CD4-positive, alpha-beta T cell (primary cell): ENCODE data around the gene ARPC3. TPM values are rescaled to one million over a fixed set of nuclear protein-coding genes. Genes with fewer than 3 reads are reported as not detected.

Source experiments
- ATAC-seq: fragments of 200-7000 bp; cut with Tn5 transposase; one replicate; pipeline ENCODE4 v1.10.0; 2022; ENCODE audit warnings: mild to moderate bottlenecking; ENCODE audit not compliant: poor library complexity
- CTCF ChIA-PET: fragments of 350-600 bp; sonication (Branson Sonifier 250); formaldehyde crosslinking; loops from one replicate; lab custom pipeline; 2021; ENCODE audit warnings: antibody characterized with exemption, inconsistent platforms; lab: Charles Lee
- POLR2A ChIA-PET: fragments of 350-600 bp; sonication (Branson Sonifier 250); formaldehyde crosslinking; loops from one replicate; lab custom pipeline; 2021; ENCODE audit warnings: antibody characterized with exemption, inconsistent platforms; lab: Charles Lee
- DNase-seq, 14 experiments: peaks; one replicate each; pipeline ENCODE4 v3.0.0-alpha.2; 2013 to 2020; ENCODE audit warnings: mixed read lengths in 2 of 14
- H3K27ac ChIP-seq, 2 donors: one replicate each; pipeline versions ENCODE4 v1.5.1 to v1.7.0; 2013; ENCODE audit warnings: low read length in 2 of 2, low read depth in 1 of 2, mild to moderate bottlenecking in 1 of 2
- H3K27me3 ChIP-seq, 2 experiments: 1 replicate in 1 of 2; 2 replicates in 1 of 2; pipeline versions ENCODE4 v1.6.1 to v1.7.0; 2013; ENCODE audit warnings: low read length in 2 of 2, control low read depth in 1 of 2, mild to moderate bottlenecking in 1 of 2, moderate library complexity in 1 of 2; ENCODE audit not compliant: insufficient read depth in 2 of 2, control insufficient read depth in 1 of 2
- H3K36me3 ChIP-seq: one replicate; pipeline ENCODE4 v1.6.1; 2013; ENCODE audit warnings: low read length, control low read depth; ENCODE audit not compliant: insufficient read depth
- H3K4me1 ChIP-seq: one replicate; pipeline ENCODE4 v1.6.1; 2013; ENCODE audit warnings: low read length, control low read depth; ENCODE audit not compliant: insufficient read depth
- H3K4me3 ChIP-seq: one replicate; pipeline ENCODE4 v1.5.1; 2013; ENCODE audit warnings: mild to moderate bottlenecking, low read length, moderate library complexity
- H3K9me3 ChIP-seq, 2 experiments: 1 replicate in 1 of 2; 2 replicates in 1 of 2; pipeline versions ENCODE4 v1.6.1 to v1.7.0; 2013; ENCODE audit warnings: low read length in 2 of 2, mild to moderate bottlenecking in 2 of 2, control low read depth in 1 of 2, moderate library complexity in 1 of 2; ENCODE audit not compliant: control insufficient read depth in 1 of 2, insufficient read depth in 1 of 2
- H3K27ac Mint-ChIP-seq: one replicate; pipeline ENCODE4 v1.8.0; 2020; ENCODE audit warnings: mixed read lengths
- H3K27me3 Mint-ChIP-seq: one replicate; pipeline ENCODE4 v1.8.0; 2021; ENCODE audit warnings: mixed read lengths
- H3K36me3 Mint-ChIP-seq: one replicate; pipeline ENCODE4 v1.8.0; 2021; ENCODE audit warnings: low read depth, mixed read lengths
- H3K4me1 Mint-ChIP-seq: one replicate; pipeline ENCODE4 v1.8.0; 2021; ENCODE audit warnings: low read depth, mixed read lengths
- H3K4me3 Mint-ChIP-seq: one replicate; pipeline ENCODE4 v1.8.0; 2020; ENCODE audit warnings: mild to moderate bottlenecking, mixed read lengths
- H3K9me3 Mint-ChIP-seq: one replicate; pipeline ENCODE4 v1.8.0; 2020; ENCODE audit warnings: mixed read lengths
- intact Hi-C, 2 experiments: fragments of 100-400 bp; cut with DNase I in 1 of 2; cut with micrococcal nuclease in 1 of 2; formaldehyde crosslinking; loops; one replicate each; pipeline versions ENCODE4 v1.15.1 to v1.9.0; 2023 to 2025; cut with DNase I, micrococcal nuclease
- total RNA-seq, 174 experiments: library from RNA in 2 of 174; stranded (reverse) in 2 of 174; gene quantifications; one replicate each; pipeline ENCODE4 v1.2.3 and lab custom pipeline; 2021 to 2026
- TF ChIP-seq, protein P1 (sequence below): fragments of 200-600 bp; IDR thresholded peaks from one replicate; pipeline ENCODE4 v1.8.0; 2022; ENCODE audit warnings: antibody characterized with exemption, mild to moderate bottlenecking

ARPC3 gene
- total RNA-seq, 2 experiments from 2014 or later = 120 to 124 TPM

DNA sequence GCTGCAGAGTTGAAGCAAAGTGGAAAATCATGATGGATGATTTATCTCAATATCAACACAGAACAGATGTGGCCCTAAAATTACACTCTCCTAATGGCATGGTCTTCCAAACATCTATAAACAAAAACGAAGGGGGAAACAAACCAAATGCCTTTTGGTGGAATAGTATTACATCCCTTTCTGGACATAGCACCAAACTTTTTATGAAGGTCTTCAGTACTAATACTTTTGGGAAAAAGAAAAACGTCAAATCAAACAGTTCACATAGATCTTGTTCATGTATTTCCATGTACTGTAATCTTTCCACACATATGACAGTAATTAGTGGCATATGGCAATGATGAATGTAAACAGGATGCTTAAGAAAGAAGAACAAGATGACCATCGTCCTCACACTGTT, 23.7 kb downstream of the ARPC3 start:
- H3K4me3 Mint-ChIP-seq = no peak overlapping the region
- ChIA-PET CTCF (no interaction called here), POLR2A (no interaction called here)
- ATAC-seq (no peak), DNase-seq (no peak)
- Histone ChIP-seq H3K9me3 (no peaks in the 10 kb centered on the region), H3K4me1 (no peaks in the 10 kb centered on the region), H3K36me3 (no peaks in the 10 kb centered on the region), H3K27ac (no peak overlapping the region), H3K4me3 (no peak overlapping the region), H3K27me3 (no peaks in the 10 kb centered on the region)
- intact Hi-C loops = no loop called here
- H3K36me3 Mint-ChIP-seq = peaks cover 1% of the 10 kb centered on the region
- TF ChIP-seq, protein P1, sequence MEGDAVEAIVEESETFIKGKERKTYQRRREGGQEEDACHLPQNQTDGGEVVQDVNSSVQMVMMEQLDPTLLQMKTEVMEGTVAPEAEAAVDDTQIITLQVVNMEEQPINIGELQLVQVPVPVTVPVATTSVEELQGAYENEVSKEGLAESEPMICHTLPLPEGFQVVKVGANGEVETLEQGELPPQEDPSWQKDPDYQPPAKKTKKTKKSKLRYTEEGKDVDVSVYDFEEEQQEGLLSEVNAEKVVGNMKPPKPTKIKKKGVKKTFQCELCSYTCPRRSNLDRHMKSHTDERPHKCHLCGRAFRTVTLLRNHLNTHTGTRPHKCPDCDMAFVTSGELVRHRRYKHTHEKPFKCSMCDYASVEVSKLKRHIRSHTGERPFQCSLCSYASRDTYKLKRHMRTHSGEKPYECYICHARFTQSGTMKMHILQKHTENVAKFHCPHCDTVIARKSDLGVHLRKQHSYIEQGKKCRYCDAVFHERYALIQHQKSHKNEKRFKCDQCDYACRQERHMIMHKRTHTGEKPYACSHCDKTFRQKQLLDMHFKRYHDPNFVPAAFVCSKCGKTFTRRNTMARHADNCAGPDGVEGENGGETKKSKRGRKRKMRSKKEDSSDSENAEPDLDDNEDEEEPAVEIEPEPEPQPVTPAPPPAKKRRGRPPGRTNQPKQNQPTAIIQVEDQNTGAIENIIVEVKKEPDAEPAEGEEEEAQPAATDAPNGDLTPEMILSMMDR = no peak
- no peak overlapping the region for H3K27ac Mint-ChIP-seq
- H3K4me1 Mint-ChIP-seq = peaks cover 3% of the 10 kb centered on the region
- H3K27me3 Mint-ChIP-seq = peaks cover 4% of the 10 kb centered on the region
- H3K9me3 Mint-ChIP-seq = no peaks in the 10 kb centered on the region

DNA sequence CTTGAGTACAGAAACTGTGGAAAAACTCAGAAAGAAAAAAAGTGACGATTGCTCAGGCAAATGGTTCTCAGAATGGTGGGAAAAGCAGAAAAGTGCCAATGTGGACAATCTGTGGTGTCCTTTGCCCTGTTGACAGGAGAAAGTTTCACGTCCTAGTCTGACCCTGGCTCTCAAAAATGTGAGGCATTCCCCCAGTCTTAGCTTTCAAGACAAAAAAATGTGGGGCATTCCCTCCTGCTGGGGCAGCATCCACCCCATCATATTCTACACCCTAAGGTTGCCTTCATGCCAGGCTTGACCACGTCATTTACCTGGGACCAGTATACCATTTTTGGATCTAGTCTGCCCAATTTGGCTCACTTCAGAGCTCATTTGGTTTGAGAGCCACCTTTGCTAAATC, 25.9 kb downstream of the ARPC3 start:
- no peak for ATAC-seq
- H3K4me3 ChIP-seq = no peak overlapping the region
- no peak for DNase-seq
- H3K4me1 ChIP-seq = no peaks in the 10 kb centered on the region
- Mint-ChIP-seq H3K4me3 (no peak overlapping the region), H3K27me3 (peaks cover 4% of the 10 kb centered on the region), H3K9me3 (no peaks in the 10 kb centered on the region), H3K27ac (no peak overlapping the region), H3K4me1 (no peaks in the 10 kb centered on the region), H3K36me3 (no peaks in the 10 kb centered on the region)
- H3K36me3 ChIP-seq = no peaks in the 10 kb centered on the region
- H3K27me3 ChIP-seq = no peaks in the 10 kb centered on the region
- intact Hi-C loops = no loop called here
- POLR2A ChIA-PET = interaction anchor here (0.7 kb wide), 1 partner anchor 60 kb away, joined by 3 read pairs; no protein-coding TSS in a partner anchor
- no peak overlapping the region for H3K27ac ChIP-seq
- TF ChIP-seq, protein P1 = no peak
- CTCF ChIA-PET = no interaction called here
- H3K9me3 ChIP-seq = no peaks in the 10 kb centered on the region

DNA sequence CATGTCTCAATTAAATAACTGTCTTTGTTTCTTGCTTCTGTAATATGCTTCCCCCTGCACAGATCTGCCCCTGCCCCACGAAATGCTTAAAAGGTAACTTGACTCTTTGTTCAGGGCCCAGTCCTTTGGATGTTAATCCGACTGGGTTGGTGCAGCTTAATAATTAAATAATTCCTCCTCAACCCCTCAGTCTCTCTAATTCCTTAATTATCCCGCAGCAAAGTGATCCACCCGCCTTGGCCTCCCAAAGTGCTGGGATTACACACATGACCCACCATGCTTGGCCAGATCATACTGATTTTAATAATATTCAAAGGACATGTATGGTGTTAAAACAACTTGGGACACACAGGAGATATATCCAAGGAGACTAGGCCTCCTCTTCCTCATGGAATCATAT, 28.4 kb downstream of the ARPC3 start:
- DNase-seq (no peak), ATAC-seq (no peak)
- Mint-ChIP-seq H3K27me3 (peaks cover 4% of the 10 kb centered on the region), H3K27ac (no peak overlapping the region), H3K9me3 (no peaks in the 10 kb centered on the region), H3K36me3 (no peaks in the 10 kb centered on the region), H3K4me3 (no peak overlapping the region), H3K4me1 (no peaks in the 10 kb centered on the region)
- no peaks in the 10 kb centered on the region for H3K9me3 ChIP-seq
- H3K27ac ChIP-seq = no peak overlapping the region
- TF ChIP-seq, protein P1 = no peak
- H3K4me1 ChIP-seq = no peaks in the 10 kb centered on the region
- POLR2A ChIA-PET = no interaction called here
- CTCF ChIA-PET = interaction anchor here (3.2 kb wide), 1 partner anchor 10 kb away, joined by 19 read pairs; no protein-coding TSS in a partner anchor
- H3K36me3 ChIP-seq = no peaks in the 10 kb centered on the region
- intact Hi-C loops = no loop called here
- H3K4me3 ChIP-seq = no peak overlapping the region
- no peaks in the 10 kb centered on the region for H3K27me3 ChIP-seq
